GM10248 (cell line): Measurements from ENCODE around the gene CLSTN1.

Experiments used
- CTCF ChIA-PET: fragments of 300-600 bp; sonication (Branson Sonifier 250); formaldehyde crosslinking; extraction: SDS; loops from one replicate; lab custom pipeline; 2021; ENCODE audit warnings: antibody characterized with exemption; lab: Yijun Ruan, JAX
- POLR2A ChIA-PET: fragments of 350-650 bp; sonication (Branson Sonifier 250); formaldehyde crosslinking; extraction: SDS; loops from one replicate; lab custom pipeline; 2020; ENCODE audit warnings: antibody characterized with exemption; lab: Yijun Ruan, JAX
- DNase-seq: peaks from one replicate; pipeline ENCODE4 v3.0.0; 2012; ENCODE audit errors: extremely low spot score
- CTCF ChIP-seq: IDR thresholded peaks from 2 replicates; pipeline ENCODE4 v1.5.1; 2012; ENCODE audit warnings: mild to moderate bottlenecking, low read depth; ENCODE audit errors: extremely low read depth, missing control alignments, control extremely low read depth

CLSTN1 gene

GRCh38 chr1:9723926-9724325 lies 99.8 kb downstream of the CLSTN1 start:
- POLR2A ChIA-PET: no interaction called here
- no peak for DNase-seq
- TF ChIP-seq CTCF: no peak
- CTCF ChIA-PET: interaction anchor here (0.6 to 1.7 kb wide), 4 partner anchors 11 to 97 kb away, joined by 3 to 6 read pairs (median 4); no protein-coding TSS in a partner anchor

DNA sequence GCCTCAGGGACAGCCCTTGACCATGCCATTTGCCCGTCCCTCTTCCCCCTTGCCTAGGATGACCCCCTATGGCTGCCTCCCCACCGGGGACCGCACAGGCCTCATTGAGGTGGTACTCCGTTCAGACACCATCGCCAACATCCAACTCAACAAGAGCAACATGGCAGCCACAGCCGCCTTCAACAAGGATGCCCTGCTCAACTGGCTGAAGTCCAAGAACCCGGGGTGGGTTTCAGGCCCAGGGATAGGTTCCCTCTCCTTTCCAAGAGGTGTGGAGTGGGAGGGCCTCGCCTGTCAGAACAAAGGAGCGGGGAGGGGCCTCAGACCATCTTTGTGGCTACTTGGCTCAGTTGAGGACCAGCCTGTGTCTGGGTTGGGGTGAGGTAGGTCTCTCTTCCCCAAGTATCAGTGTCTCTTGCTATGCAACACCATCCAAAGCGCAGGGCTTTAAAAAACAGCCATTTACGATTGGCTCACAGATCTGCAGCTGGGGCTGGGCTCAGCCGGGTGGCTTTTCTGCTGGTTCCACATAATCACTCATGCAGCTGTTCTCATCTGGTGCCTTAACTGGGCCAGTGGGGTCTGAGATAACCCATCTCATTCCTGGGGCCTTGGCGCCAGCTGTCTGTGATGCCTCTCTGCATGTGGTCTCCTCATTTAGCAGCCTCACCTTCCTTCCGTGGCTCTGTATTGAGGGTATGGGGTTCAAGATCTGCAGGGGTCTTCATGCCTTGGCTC lies 100.5 kb downstream of the CLSTN1 start:
- no peak for TF ChIP-seq CTCF
- CTCF ChIA-PET: interaction anchor here (0.6 to 1.2 kb wide), 2 partner anchors 70 to 96 kb away, joined by 3 read pairs; no protein-coding TSS in a partner anchor
- POLR2A ChIA-PET: no interaction called here
- no peak for DNase-seq

- CTCF ChIA-PET: interaction anchor here (1.6 to 3.6 kb wide), 3 partner anchors 10 to 95 kb away, joined by 4 to 24 read pairs (median 11); no protein-coding TSS in a partner anchor
- DNase-seq: no peak
- POLR2A ChIA-PET: no interaction called here
- TF ChIP-seq CTCF: no peak
Measured at GRCh38 chr1:9722378-9722749, 101.4 kb downstream of the CLSTN1 start.

GRCh38 chr1:9721606-9722377 lies 102.0 kb downstream of the CLSTN1 start:
- ChIA-PET POLR2A (interaction anchor here (0.6 kb wide), 1 partner anchor 11 kb away, joined by 3 read pairs; no protein-coding TSS in a partner anchor), CTCF (interaction anchor here (0.8 to 3.6 kb wide), 7 partner anchors 11 to 193 kb away, joined by 3 to 24 read pairs (median 4); no protein-coding TSS in a partner anchor)
- TF ChIP-seq CTCF: no peak
- peak; percentile 62 for DNase-seq

GRCh38 chr1:9720785-9721605 lies 102.8 kb downstream of the CLSTN1 start:
- CTCF ChIA-PET: interaction anchor here (0.8 to 3.6 kb wide), 9 partner anchors 11 to 194 kb away, joined by 3 to 24 read pairs (median 3); no protein-coding TSS in a partner anchor
- no peak for TF ChIP-seq CTCF
- POLR2A ChIA-PET: interaction anchor here (0.6 kb wide), 1 partner anchor 10 kb away, joined by 3 read pairs; no protein-coding TSS in a partner anchor
- no peak for DNase-seq
